HepG2 (cell line): Measurements from ENCODE around the gene PLEKHG4. TPM values are rescaled to one million over a fixed set of nuclear protein-coding genes. Genes with fewer than 3 reads are reported as not detected.

Source experiments
- ATAC-seq: fragments of 200-7000 bp; cut with Tn5 transposase; 3 replicates; pipeline ENCODE4 v1.9.1; 2020; ENCODE audit warnings: mild to moderate bottlenecking, moderate library complexity
- BruUV-seq: library from RNA; stranded (reverse); fragments of 400-500 nt; replicated peaks from 2 replicates; lab custom pipeline; 2021; lab: Mats Ljungman, UMichigan
- CTCF ChIA-PET: fragments of 300-600 bp; formaldehyde crosslinking; extraction: SDS; loops from one replicate; lab custom pipeline; 2021; ENCODE audit warnings: low total read pairs, inconsistent platforms, low intra/inter-chr PET ratio; lab: Yijun Ruan, JAX
- POLR2A ChIA-PET: fragments of 350-600 bp; sonication (Branson Sonifier 250); formaldehyde crosslinking; loops from one replicate; lab custom pipeline; 2020; ENCODE audit warnings: antibody characterized with exemption, inconsistent platforms; lab: Yijun Ruan, JAX
- DNase-seq: peaks from one replicate; pipeline ENCODE4 v3.0.0-alpha.2; 2015; ENCODE audit warnings: low spot score
- FAIRE-seq: peaks from 3 replicates; lab custom pipeline; 2011; peaks lifted over from hg19 to GRCh38; lab: Jason Lieb, UNC
- H2AFZ ChIP-seq: one replicate; pipeline ENCODE4 v1.6.1; 2011; ENCODE audit warnings: low read length, inconsistent platforms
- H3K27ac ChIP-seq: fragments of 300-600 bp; 3 replicates; pipeline ENCODE4 v1.8.0; 2011; ENCODE audit warnings: mixed run types, mild to moderate bottlenecking, mixed read lengths, low read length, inconsistent platforms; ENCODE audit not compliant: insufficient read depth; ENCODE audit errors: extremely low read length
- H3K27me3 ChIP-seq, 2 experiments: fragments of 200-600 bp in 1 of 2; 2 replicates in 1 of 2; 3 replicates in 1 of 2; pipeline versions ENCODE4 v1.6.0 to v1.8.0; 2011; ENCODE audit warnings: low read length in 2 of 2, mild to moderate bottlenecking in 2 of 2, moderate library complexity in 2 of 2, inconsistent platforms in 1 of 2; ENCODE audit not compliant: insufficient read depth in 2 of 2, control insufficient read depth in 1 of 2
- H3K36me3 ChIP-seq, 2 experiments: fragments of 200-600 bp in 1 of 2; replicated peaks in 1 of 2; 2 replicates in 1 of 2; 3 replicates in 1 of 2; pipeline versions ENCODE4 v1.5.1 to v1.8.0; 2011; ENCODE audit warnings: low read length in 2 of 2, inconsistent platforms in 1 of 2; ENCODE audit not compliant: insufficient read depth in 2 of 2, control insufficient read depth in 1 of 2
- H3K4me1 ChIP-seq: 2 replicates; pipeline ENCODE4 v1.5.1; 2012; ENCODE audit warnings: low read length, inconsistent platforms; ENCODE audit not compliant: insufficient read depth
- H3K4me2 ChIP-seq: 2 replicates; pipeline ENCODE4 v1.6.0; 2011; ENCODE audit warnings: low read depth, low read length, inconsistent platforms
- H3K4me3 ChIP-seq, 3 experiments: fragments of 200-600 bp in 1 of 3; sonication (generic), shearing (Covaris generic) in 1 of 3; replicated peaks in 1 of 3; 2 replicates each; pipeline ENCODE4 v1.5.1; 2011 to 2016; ENCODE audit warnings: low read length in 3 of 3, inconsistent platforms in 2 of 3, low read depth in 2 of 3, mild to moderate bottlenecking in 2 of 3, control low read depth in 1 of 3, mixed read lengths in 1 of 3; ENCODE audit not compliant: insufficient read depth in 1 of 3
- H3K79me2 ChIP-seq: one replicate; pipeline ENCODE4 v1.6.1; 2011; ENCODE audit warnings: low read length, inconsistent platforms; ENCODE audit not compliant: insufficient read depth
- H3K9ac ChIP-seq: 2 replicates; pipeline ENCODE4 v1.6.0; 2011; ENCODE audit warnings: mild to moderate bottlenecking, low read depth, low read length, inconsistent platforms; ENCODE audit not compliant: insufficient read depth
- H3K9me3 ChIP-seq: 2 replicates; pipeline ENCODE4 v1.5.1; 2012; ENCODE audit warnings: mild to moderate bottlenecking, low read length
- H4K20me1 ChIP-seq: 2 replicates; pipeline ENCODE4 v1.6.0; 2011; ENCODE audit warnings: inconsistent platforms, mild to moderate bottlenecking, low read length, moderate library complexity; ENCODE audit not compliant: insufficient read depth
- CEBPG ChIP-seq: IDR thresholded peaks from 2 replicates; pipeline ENCODE4 v1.6.1; 2016
- HMGXB4 ChIP-seq, 2 experiments: sonication (generic) in 1 of 2; formaldehyde crosslinking in 1 of 2; IDR thresholded peaks; 2 replicates each; pipeline versions ENCODE4 v1.4.0 to v1.6.1; 2018 to 2020; ENCODE audit warnings: missing genetic modification reagents in 2 of 2, borderline replicate concordance in 1 of 2, low read depth in 1 of 2, mild to moderate bottlenecking in 1 of 2, missing biosample characterization in 1 of 2
- KLF11 ChIP-seq: IDR thresholded peaks from 2 replicates; pipeline ENCODE4 v1.6.1; 2016; ENCODE audit warnings: missing compliant biosample characterization
- POLR2G ChIP-seq: fragments of 200-400 bp; formaldehyde crosslinking; IDR thresholded peaks from 2 replicates; pipeline ENCODE4 v1.6.1; 2018; ENCODE audit warnings: mild to moderate bottlenecking, low read depth, low read length, moderate library complexity
- SAP130 ChIP-seq: IDR thresholded peaks from 2 replicates; pipeline ENCODE4 v1.6.1; 2016; ENCODE audit warnings: low read depth
- SRY ChIP-seq: sonication (generic); formaldehyde crosslinking; IDR thresholded peaks from 2 replicates; pipeline ENCODE4 v1.8.0; 2022; ENCODE audit warnings: mild to moderate bottlenecking, missing genetic modification reagents
- ZNF432 ChIP-seq: sonication (generic); formaldehyde crosslinking; IDR thresholded peaks from 2 replicates; pipeline ENCODE4 v1.5.0; 2020; ENCODE audit warnings: missing genetic modification reagents, mild to moderate bottlenecking, borderline replicate concordance
- WGBS: methylation state at CpG from one replicate; pipeline ENCODE4 v1.1.6; 2017; ENCODE audit warnings: low lambda C conversion rate; 5-methylcytosine and 5-hydroxymethylcytosine counted together
- in situ Hi-C: cut with HindIII; loops from 2 replicates; pipeline ENCODE4 v1.10.0; 2017; ENCODE audit warnings: low pct_unique_long_range_greater_than_20kb; ENCODE audit not compliant: extremely low pct_ligation_motif_present
- intact Hi-C: fragments of 100-400 bp; cut with micrococcal nuclease; formaldehyde crosslinking; loops from one replicate; pipeline ENCODE4 v1.10.0; 2022; ENCODE audit not compliant: unreplicated experiment
- polyA plus RNA-seq, 8 experiments: library from polyadenylated mRNA; depleted of rRNA in 3 of 8; stranded (reverse) in 7 of 8; unstranded in 1 of 8; fragments of >200 nt; fragmentation: Illumina TruSeq in 4 of 8; extraction: Trizol in 4 of 8; gene quantifications; 2 replicates each; pipeline versions ENCODE4 v1.2.1 to v1.2.3, GENCODE V29; 2011 to 2016; ENCODE audit warnings: low read depth in 4 of 8, missing spikeins in 1 of 8, mixed read lengths in 1 of 8; ENCODE audit not compliant: insufficient read depth in 1 of 8
- total RNA-seq, 5 experiments: library from RNA; depleted of rRNA; stranded (reverse); fragments of >200 nt; fragmentation: Illumina TruSeq; extraction: Trizol; gene quantifications; 2 replicates each; pipeline ENCODE4 v1.2.3, GENCODE V29; 2016; ENCODE audit warnings: low read depth in 1 of 5
- TF ChIP-seq, protein P1 (sequence below), 2 experiments: sonication (generic) in 1 of 2; formaldehyde crosslinking in 1 of 2; IDR thresholded peaks; 2 replicates each; pipeline versions ENCODE4 v1.4.0 to v1.6.1; 2016 to 2020; ENCODE audit warnings: borderline replicate concordance in 1 of 2, low read depth in 1 of 2, mild to moderate bottlenecking in 1 of 2, missing genetic modification reagents in 1 of 2
- TF ChIP-seq, protein P2 (sequence below): sonication (generic); formaldehyde crosslinking; IDR thresholded peaks from 2 replicates; pipeline ENCODE4 v1.4.0; 2020; ENCODE audit warnings: mild to moderate bottlenecking, missing genetic modification reagents, borderline replicate concordance
- TF ChIP-seq, protein P3 (sequence below): sonication (generic); formaldehyde crosslinking; conservative IDR thresholded peaks from 2 replicates; pipeline ENCODE4 v1.8.0; 2022; ENCODE audit warnings: mild to moderate bottlenecking, moderate library complexity, missing genetic modification reagents
- TF ChIP-seq, protein P4 (sequence below): sonication (generic); IDR thresholded peaks from 2 replicates; pipeline ENCODE4 v1.6.1; 2016; ENCODE audit warnings: low read depth, borderline replicate concordance

The PLEKHG4 gene
- total and polyA plus RNA-seq, 2 of the 13 experiments (the other 11 are each of a cell fraction or from before 2014, with no cell fraction given) = 7.1 to 13.6 TPM

DNA sequence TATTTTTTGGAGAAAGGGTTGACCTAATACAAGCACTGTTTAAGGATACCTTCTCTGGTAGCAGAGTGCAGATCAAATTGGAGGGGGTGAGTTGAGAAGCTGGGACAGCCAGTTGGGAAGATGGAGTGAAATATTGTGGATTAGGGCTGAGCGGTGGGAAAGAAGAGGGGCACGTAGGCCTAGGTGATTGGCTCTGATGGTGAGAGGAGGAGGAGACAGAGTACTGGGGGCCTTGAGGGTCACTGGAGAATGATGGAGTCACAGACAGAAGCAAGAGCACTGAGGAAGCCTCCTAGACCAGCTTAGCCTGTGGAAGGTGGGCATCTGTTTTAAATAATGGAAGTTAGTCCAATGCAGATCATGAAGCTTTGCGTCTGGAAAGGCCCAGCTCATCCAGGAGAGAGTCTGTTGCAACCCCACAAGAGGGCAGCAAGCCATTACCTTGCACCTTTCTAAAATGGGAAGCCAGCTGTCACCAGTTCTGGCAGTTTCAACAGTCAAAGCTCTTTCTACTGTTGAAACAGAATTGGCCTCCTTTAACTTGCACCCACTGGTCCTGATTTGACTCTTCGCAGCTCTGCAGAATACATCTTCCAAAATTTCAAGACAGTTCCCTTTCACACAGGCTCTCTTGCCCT is 18.8 kb upstream of the PLEKHG4 start:
- intact Hi-C loops = no loop called here
- POLR2A ChIA-PET = interaction anchor here (0.6 to 1.3 kb wide), 5 partner anchors 11 to 168 kb away, joined by 3 to 5 read pairs (median 3); partner anchors contain the start of gene FHOD1
- FAIRE-seq (peak; percentile 96), DNase-seq (peak; percentile 56), ATAC-seq (peak; percentile 71)
- no TSS peak for BruUV-seq
- Histone ChIP-seq H3K9me3 (no peaks in the 10 kb centered on the region), H3K4me3 (no peak overlapping the region), H3K79me2 (no peaks in the 10 kb centered on the region), H3K27me3 (peaks cover 5 to 30% of the 10 kb centered on the region in 2 experiments; a peak in 4 of 5 replicates), H3K4me2 (no peak overlapping the region), H2AFZ (no peak overlapping the region), H4K20me1 (no peaks in the 10 kb centered on the region), H3K4me1 (peaks cover 8% of the 10 kb centered on the region), H3K9ac (no peak overlapping the region), H3K36me3 (no peaks in the 10 kb centered on the region), H3K27ac (no peak overlapping the region)
- 53% methylated on average over 4 of the region's 4 CpGs for WGBS
- in situ Hi-C loops = no loop called here
- CTCF ChIA-PET = interaction anchor here (1.3 to 1.5 kb wide), 2 partner anchors 24 to 79 kb away, joined by 3 to 4 read pairs; no protein-coding TSS in a partner anchor
- TF ChIP-seq, protein P1, sequence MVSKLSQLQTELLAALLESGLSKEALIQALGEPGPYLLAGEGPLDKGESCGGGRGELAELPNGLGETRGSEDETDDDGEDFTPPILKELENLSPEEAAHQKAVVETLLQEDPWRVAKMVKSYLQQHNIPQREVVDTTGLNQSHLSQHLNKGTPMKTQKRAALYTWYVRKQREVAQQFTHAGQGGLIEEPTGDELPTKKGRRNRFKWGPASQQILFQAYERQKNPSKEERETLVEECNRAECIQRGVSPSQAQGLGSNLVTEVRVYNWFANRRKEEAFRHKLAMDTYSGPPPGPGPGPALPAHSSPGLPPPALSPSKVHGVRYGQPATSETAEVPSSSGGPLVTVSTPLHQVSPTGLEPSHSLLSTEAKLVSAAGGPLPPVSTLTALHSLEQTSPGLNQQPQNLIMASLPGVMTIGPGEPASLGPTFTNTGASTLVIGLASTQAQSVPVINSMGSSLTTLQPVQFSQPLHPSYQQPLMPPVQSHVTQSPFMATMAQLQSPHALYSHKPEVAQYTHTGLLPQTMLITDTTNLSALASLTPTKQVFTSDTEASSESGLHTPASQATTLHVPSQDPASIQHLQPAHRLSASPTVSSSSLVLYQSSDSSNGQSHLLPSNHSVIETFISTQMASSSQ (IDR thresholded peaks at IDR 0.05; ENCODE audit: low read depth) = no peak
- TF ChIP-seq, protein P1 (CRISPR knock-in tag; IDR thresholded peaks at IDR 0.05; ENCODE audit: borderline replicate concordance) = no peak
- TF ChIP-seq, protein P2, sequence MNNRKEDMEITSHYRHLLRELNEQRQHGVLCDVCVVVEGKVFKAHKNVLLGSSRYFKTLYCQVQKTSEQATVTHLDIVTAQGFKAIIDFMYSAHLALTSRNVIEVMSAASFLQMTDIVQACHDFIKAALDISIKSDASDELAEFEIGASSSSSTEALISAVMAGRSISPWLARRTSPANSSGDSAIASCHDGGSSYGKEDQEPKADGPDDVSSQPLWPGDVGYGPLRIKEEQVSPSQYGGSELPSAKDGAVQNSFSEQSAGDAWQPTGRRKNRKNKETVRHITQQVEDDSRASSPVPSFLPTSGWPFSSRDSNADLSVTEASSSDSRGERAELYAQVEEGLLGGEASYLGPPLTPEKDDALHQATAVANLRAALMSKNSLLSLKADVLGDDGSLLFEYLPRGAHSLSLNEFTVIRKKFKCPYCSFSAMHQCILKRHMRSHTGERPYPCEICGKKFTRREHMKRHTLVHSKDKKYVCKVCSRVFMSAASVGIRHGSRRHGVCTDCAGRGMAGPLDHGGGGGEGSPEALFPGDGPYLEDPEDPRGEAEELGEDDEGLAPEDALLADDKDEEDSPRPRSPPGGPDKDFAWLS = no peak
- TF ChIP-seq, protein P3, sequence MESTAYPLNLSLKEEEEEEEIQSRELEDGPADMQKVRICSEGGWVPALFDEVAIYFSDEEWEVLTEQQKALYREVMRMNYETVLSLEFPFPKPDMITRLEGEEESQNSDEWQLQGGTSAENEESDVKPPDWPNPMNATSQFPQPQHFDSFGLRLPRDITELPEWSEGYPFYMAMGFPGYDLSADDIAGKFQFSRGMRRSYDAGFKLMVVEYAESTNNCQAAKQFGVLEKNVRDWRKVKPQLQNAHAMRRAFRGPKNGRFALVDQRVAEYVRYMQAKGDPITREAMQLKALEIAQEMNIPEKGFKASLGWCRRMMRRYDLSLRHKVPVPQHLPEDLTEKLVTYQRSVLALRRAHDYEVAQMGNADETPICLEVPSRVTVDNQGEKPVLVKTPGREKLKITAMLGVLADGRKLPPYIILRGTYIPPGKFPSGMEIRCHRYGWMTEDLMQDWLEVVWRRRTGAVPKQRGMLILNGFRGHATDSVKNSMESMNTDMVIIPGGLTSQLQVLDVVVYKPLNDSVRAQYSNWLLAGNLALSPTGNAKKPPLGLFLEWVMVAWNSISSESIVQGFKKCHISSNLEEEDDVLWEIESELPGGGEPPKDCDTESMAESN (CRISPR knock-in tag) = 0 out of 2 replicates have a peak, but pooled peaks have one; percentile 26
- TF ChIP-seq ZNF432 (no peak), HMGXB4 (CRISPR knock-in tag; IDR thresholded peaks at IDR 0.05; ENCODE audit: borderline replicate concordance in 1 of 2, low read depth in 1 of 2) (0 out of 4 replicates have a peak, but pooled peaks of 1 of the 2 experiments have one; percentile 29), CEBPG (CRISPR knock-in tag) (peak; percentile 34; the same call in 1 of the 2 replicates), SAP130 (CRISPR knock-in tag) (0 out of 2 replicates have a peak, but pooled peaks have one; percentile 17), SRY (CRISPR knock-in tag) (no peak), POLR2G (no peak), KLF11 (CRISPR knock-in tag) (no peak)
- TF ChIP-seq, protein P4, sequence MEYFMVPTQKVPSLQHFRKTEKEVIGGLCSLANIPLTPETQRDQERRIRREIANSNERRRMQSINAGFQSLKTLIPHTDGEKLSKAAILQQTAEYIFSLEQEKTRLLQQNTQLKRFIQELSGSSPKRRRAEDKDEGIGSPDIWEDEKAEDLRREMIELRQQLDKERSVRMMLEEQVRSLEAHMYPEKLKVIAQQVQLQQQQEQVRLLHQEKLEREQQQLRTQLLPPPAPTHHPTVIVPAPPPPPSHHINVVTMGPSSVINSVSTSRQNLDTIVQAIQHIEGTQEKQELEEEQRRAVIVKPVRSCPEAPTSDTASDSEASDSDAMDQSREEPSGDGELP = peak; percentile 49; the same call in 1 of the 2 replicates
